NK-92 treated with Interleukin-12 subunit alpha and Interleukin-12 subunit beta, amount 100 ng/mL, for 24 hours (cell line): Measurements from ENCODE around the gene PRKAG2.

ENCODE experiments used
- DNase-seq: peaks from one replicate; lab custom pipeline; 2025; lab: John Stamatoyannopoulos, UW

The PRKAG2 gene

DNA sequence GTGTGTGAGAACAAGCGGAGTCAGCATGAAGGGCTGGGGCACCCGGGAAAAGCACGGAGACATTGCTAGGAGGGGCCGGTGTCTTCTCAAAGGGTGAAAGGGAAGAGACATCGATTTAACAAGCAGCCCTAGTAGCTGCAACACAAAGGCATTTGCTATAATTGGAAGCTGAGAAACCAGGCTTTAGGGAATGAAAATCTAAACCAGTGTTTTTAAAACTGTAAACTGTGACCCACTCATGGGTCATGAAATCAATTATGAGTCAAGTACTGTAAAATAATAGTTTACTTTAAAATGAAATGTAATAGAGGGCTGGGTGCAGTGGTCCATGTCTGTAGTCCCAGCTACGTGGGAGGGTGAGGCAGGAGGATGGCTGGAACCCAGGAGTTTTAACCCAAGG lies 228.5 kb downstream of the PRKAG2 start:
- DNase-seq = no peak

DNA sequence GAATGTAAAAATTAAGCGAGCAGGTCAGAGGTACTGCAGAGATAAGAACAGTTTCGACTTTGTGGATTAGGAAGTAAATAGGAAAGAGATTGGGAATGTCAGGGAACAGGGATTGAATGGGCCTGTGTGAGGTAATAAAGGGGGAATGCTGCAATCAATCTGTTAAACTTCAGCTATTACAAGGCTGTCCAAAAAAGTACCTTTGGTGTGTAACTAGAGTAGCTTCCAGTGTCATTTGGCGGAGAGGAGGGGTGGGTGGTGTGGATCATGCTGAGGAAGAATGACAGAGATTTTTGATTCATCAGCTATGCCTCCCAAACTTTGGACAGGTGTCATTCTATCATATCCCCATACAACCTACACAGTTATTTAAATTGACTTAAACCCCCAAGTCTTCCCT lies 229.0 kb downstream of the PRKAG2 start:
- DNase-seq = no peak

DNA sequence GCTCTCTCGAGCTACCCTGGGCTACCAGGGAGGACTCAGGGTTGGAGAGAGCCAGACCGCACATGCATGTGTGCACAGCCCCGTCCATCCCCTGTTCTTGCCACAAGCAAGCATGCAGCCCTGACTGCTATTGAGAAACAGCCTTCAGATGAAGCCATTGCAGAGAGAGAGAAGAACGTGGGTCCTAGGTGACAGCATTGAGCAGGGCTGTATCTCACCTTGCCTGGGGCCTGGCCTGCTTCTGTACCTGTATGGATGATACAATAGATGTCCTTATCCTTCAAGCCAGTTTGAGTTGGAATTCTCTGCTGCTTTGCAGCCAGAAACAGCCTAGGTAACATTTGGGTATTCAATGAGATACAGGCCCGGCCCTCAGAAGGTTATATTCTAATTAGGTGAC lies 229.9 kb downstream of the PRKAG2 start:
- no peak for DNase-seq

DNA sequence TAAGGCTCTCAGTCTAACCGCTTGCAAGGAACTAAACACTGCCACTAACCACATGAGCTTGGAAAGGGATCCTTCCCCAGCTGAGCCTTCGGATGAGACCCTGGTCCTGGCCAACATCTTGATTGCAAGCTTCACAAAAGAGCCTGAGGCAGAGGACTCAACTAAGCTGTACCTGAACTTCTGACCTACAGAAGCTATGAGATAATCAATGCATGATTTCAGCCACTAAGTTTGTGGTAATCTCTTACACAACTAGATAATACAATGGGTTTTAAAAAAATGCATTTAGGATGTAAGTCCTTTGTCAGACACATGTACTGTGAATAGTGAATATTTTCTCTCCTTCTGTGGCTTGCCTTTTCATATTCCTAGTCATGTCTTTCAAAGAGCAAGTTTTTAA lies 231.6 kb downstream of the PRKAG2 start:
- DNase-seq = no peak

DNA sequence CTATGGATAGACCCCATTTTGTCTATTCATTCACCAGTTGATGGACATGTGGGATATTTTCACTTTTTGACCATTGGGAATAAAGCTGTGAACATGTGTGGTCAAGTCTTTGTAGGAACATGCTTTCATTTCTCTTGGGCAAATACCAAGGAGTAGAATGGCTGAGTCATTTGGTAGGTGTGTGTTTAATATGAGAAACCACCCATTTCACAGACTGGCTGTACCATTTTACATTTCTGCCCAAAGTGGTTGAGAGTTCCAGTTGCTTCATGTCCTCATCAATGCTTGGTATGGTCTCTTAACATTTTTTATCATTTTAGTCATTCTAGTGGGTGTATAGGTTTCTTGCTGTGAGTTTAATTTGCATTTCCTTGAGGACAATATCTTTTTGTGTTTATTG lies 232.4 kb downstream of the PRKAG2 start:
- no peak for DNase-seq

DNA sequence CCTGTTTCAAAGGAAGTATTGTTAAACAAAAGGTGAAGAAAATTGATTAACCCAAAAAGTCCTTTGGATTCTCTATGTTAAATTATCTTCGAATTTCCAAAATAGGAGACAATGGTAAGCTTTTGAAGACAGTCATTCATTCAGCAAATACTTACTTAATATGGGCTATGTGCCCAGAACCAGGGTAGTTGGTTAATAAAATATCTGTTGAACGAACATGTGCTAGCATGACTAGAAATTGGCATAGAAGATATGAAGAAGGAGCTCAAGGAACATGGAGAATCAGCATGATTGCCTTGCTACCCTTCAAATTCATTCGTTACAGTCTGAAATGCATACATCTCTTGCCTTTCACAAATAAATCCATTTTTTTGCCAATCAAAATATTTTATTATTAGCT lies 234.2 kb downstream of the PRKAG2 start:
- DNase-seq = no peak

DNA sequence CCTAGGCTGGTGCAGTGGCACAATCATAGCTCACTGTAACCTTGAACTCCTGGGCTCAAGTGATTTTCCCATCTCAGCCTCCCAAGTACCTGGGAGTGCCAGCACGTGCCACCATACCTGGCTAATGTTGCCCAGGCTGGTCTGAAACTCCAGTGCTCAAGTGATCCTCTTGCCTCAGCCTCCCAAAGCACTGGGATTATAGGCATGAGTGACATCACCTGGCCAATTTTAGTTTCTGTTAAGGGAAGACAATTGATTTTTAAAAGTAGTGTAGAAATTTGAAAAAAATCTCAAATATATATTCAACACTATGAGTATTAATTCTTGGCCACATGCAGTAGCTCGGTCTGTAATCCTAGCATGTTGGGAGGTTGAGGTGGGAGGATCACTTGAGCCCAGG lies 235.3 kb downstream of the PRKAG2 start:
- DNase-seq = no peak

DNA sequence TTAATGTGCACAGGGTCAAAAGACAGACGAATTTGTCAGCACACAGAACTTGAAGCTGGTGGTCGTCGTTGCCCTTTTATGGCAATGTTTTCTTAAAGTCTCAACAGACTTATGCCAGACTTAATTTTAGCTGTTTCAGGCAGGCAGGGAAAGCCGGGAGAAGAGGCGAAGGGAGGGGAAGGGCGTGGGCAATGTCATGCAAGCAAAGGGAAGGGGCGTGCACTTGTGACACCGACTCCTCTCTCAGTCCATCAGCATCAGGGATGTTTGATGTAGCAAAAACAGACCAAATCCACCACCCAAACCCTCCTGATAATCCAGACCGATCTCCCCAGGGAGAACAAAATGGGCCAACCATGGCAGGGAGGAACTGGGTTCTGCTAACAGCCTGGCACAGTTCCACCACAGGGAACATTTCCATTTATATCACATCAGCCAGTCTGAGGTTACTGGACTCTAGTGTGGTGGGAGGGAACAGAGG lies 239.1 kb downstream of the PRKAG2 start:
- DNase-seq = no peak

DNA sequence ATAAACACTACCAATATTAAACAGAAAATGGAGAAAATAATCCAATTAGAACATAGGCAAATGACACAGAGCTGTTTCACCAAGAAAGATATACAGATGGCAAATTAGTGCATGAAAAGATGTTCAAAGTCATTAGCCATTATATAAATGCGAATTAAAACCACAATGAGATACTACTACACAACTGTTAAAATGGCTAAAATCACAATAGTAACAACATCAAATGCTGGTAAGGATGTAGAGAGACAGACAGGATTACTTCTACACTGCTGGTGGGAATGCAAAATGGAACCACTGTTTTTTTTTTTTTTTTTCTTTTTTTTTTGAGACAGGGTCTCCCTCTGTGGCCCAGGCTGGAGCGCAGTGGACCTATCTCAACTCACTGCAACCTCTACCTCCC lies 242.3 kb downstream of the PRKAG2 start:
- DNase-seq = no peak

DNA sequence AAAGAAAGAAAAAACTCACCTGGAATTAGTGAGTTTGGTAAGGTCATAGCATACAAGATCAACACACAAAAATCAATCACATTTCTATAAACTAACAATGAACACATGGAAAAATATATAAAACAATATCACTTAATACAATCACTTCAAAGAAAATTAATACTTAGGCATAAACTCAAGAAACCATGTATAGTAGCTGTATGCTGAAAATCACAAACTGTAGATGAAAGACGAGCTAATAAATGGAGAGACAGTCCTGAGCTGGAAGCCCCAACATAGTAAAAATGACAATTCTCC lies 243.5 kb downstream of the PRKAG2 start:
- DNase-seq = no peak

DNA sequence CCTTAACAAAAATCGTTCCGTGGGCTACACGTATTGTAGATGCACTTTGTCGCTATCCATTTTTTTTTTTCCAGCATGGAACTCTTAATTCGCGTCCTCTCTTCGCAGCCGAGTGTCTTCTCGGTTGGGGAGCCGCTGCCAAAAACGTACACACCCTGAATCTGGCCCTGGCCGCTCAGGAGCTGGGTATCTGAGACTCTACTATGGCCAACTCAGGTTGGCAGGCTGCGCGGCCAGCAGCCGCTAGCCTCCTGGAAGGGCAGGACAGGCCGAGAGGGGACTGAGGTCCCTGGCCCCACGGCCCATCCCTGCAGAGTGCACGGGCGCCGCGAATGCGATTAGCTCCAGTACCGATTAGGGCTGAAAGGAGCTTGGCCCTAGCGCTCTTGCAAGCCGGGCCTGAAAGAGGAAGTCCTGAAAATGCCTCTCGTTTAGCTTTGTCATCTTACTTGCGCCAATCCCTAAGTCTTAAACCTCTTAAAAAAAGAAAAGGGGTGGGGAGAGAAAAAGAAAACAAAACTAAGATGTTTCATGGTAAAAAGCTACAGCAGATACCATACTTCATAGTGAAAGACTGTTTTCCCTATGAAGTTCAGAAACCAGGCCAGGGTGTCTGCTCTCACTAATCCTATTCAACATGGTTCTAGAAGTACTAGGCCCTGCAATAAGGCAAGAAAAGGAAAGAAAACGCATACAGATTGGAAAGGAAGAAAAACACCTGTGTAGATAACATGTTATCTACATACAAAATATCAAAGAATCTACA lies 244.0 kb downstream of the PRKAG2 start:
- no peak for DNase-seq

DNA sequence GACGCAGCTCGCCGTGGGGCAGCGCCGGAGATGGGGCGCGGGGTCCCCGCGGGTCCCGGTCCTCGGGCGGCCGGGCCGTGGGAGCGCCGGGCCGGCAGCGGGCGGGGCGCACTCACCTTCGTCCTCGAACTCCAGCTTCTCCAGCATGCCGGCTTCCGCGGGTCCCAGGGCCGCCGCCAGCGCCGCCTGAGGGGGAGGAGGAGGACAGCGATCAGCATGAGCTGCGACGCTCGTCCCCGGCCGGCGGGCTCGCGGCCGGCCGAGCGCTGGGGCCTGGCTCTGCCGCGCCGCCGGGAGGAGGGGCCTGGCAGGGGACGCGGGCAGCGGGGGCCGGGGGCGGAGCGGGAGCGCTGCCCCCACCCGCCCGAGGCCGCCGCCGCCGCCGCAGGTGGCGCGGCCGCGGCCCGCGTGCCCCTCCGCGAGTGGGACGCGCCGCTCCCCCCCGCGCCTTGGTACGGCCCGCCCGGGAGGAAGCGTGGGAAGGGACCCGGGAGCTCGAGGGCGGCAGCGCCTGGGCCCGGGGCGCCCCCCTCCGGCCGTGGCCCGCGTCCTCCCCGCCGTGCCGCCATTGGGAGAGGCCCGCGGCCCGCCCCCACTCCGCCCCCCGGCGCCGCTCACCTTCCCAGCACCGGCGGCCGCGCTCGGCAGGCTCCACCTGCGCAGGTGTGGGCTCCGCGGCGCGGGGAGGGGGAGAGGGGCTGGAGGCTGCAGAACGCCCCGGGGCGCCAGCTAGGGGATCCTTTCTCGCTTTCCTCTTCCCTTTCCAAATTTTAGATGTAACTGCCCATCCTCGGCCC lies 244.8 kb downstream of the PRKAG2 start:
- DNase-seq = no peak

DNA sequence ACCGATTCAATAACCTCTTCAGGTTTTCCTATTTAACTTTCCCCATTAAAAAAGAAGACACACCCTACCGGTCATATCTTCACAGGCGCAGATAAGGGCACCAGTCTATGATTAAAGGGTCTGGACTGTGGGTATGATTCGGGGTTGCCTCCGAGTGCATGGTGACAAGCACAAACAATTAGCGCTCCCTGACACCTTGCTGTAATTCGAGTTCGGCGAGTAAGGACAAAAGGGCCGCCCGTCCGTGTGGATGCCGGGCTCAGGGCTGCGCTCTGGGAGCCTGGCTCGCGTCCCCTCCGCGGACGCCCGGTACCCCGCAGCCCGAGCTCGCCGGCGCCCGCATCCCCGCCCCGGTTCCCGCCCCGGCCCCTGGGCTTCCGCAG lies 245.4 kb downstream of the PRKAG2 start:
- no peak for DNase-seq

DNA sequence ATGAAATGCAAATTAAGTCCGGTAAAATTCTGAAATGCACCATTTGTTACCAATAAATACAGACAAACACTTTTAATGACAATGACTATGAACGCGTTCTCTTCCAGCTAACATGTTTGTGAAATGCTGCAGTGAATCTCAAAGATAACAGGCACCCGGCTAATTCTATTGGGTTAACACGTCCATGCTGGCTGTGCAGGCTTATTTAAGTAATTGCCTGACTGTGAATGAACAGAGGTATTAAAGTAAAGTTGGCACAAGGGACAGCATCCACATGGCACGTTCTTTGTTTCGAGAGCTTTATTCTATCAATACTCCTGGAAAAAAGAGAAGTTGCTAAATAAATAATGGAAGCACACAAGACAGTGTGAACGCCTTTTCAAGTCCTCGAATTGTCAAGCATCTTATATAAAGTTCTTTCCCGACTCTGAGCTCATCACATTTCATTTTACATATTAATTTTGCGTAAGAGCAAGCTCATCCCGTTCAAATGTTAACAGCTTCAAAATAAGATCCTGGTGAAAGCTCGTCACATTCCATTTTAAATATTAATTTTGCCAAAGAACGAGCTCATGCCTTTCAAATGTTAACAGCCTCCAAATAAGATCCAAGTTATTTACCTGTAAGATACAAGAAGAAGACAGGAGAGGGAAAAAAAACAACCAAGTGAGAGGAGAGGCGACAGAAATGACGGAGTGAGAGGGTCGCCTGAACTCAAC lies 245.9 kb downstream of the PRKAG2 start:
- DNase-seq = no peak

DNA sequence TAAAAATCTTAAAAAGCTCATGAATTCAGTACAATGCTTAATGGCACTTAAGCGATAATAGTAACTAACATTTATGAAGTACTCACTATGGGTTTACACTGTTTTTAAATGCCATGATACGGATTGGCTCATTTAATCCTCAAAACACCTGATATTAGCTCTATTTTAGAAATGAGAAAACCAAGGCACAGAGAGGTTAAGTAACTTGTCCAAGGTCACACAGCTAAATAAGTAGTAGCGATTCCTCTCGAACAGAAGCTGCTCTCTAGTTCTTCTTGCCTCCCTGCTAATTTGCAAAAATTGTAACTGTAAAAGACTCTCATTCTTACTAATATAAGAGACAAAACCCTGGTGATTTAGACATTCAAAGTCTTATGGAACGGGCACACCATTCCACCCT lies 246.6 kb downstream of the PRKAG2 start:
- DNase-seq = no peak

DNA sequence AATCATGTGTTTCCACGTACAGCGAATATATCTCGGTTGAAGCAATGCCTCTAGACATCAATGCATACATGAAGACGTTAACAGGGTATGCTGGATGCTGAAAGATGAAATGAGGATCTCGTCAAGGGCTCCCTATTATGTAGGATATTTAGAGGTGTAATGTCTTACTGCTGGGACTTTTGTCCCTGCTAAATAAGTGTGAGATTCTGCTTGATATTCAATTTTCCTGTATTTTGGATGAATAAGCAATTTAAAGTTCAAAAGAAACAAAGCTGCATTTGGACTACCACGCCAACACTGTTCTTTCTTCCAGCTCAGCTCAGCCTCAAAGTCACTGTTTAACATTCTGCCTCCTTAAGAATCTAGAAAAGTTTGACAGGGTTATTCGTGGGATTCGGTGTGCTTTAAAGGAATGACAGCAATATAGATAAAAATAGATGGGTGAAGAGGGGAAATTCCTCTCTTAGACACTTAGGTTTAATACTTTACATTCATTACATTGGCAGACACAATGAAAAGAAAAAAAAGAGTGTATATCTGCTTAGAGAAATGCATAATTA lies 247.1 kb downstream of the PRKAG2 start:
- no peak for DNase-seq

DNA sequence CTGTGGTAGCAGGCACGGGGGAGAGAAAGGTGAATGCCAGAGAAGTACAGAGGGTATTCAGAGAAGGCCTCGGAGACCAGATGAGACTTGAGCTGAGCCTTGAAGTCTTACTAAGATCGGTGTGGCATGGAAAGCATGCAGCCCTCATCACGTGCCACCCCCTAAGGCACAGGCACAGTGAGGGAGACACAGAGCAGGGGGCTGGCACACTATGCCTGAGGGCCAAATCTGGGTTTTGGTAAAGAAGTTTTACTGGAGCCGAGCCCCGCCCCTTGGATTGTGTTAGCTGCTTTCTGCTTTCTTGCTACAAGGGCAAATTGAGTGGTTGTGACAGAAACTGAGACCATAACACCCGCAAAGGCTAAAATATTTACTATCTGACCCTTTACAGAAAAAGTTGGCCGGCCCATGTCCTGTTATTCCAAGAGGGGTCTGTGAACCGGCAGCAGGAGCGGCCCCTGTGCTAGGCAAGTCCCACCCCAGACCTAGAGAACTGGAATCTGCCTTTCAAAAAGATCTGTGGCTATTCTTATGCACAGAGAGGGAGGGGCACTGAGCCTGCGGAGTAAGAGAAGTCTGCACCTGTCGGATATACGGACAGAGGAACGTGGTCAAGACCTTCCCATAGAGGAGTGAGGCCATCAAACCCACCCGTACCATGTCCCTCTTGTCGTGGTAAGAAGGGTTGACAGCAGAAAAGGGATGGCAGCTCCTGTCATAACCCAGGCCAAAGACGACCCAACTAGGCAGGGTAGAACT lies 247.9 kb downstream of the PRKAG2 start:
- no peak for DNase-seq

DNA sequence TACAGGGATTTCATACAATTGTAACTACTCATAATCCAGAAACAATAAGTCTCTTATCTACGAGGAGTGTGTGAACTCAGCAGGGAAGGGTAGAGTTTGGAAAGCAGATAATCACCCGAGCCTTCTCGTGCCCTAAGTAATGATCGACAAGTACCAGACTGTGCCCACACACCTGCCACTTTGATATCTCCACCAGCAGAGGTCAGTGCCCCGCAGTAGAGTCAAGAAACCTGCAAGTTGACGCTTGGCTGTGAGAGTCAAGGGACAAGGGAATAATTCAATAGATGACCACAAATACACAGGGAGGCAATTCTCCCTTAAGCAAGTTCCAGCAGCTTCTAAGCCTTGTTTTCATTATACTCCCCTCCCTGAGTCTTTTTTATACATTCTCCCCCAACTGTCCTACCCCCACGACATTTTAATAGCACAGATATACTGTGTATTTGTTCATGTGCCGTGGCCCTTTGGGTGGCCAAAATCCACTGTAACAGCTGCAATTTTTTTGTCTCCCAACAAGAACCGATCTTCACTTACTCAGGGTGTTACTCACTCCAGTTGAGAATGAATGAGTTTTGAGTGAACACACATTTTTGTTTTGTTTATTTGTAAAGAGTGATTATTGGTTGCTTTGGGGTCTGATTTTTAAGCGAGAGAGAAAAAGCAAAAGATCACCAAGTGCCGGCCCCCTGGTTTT lies 250.3 kb downstream of the PRKAG2 start:
- DNase-seq = no peak

DNA sequence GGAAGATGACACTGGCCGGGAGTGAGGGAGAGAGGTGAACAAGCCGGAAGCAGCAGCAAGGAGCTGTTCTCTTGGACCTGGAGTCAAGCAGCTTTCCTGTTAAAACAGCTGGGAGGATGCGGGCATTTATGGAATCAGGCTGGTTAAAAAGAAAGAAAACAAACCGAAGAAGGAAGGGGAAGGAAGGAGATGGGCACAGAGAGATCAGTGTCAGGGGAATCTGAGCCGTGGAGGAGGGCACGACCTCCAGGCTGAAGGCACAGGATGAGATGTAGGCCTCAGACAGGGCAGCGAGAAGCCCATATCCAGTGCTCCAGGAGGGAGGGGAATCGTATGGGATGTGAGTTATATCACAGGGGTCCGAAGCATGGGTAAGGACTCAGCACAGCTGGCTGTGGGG lies 251.3 kb downstream of the PRKAG2 start:
- DNase-seq = no peak

DNA sequence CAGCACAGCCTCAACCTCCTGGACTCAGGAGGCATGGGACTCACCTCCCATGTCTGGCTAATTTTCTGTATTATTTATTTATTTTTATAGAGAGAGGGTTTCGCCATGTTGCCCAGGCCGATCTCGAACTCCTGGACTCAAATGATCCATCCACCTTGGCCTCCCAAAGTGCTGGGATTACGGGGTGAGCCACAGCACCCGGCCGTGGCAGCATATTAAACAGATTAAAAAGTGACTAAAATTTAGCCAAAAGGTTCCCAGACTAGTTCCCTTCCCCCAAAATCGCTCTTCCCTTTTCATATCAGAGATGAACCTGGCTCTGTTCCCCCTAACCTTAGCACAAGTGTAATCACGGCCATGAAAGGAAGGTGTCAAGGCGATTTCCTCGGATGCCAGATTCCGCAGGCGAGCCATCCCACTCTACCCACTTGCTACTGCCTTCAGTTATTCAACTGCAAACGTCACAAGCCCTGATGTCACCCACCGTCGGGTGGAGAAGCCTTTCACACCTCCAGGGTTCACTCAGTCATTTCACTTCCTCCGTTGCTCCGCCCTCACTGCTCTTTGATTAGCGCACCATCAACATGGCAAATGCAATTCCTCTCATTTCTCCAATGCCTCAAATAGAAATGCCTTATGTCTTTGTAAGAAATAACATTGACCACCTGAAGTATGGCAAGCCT lies 252.5 kb downstream of the PRKAG2 start:
- no peak for DNase-seq

DNA sequence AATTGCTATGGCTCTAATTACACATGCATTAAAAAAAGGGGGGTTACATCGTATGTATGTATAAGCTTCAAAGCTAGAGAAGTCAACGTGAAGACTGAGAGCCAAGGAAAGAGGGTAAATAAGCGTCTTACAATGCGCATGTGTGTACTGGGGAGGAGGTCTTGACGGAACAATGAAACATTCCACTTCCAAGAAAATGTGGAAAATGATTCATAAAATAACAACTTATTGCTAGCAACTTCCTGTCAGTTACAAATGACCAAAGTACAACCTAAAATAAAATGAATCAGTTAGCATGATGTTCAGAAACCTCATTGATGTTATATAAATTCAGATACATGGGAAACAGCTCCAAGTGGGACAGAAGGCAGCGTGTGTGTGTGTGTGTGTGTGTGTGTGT lies 253.1 kb downstream of the PRKAG2 start:
- no peak for DNase-seq
